Measurements from ENCODE around the gene SEPTIN11. TPM values are rescaled to one million over a fixed set of nuclear protein-coding genes. Genes with fewer than 3 reads are reported as not detected.
A peak's percentile ranks its signal among the peaks of the same experiment; 100 is the strongest.

SEPTIN11 gene
- total and polyA plus RNA-seq, 2 of the 4 experiments (the other 2 are of a cell fraction) = 267 to 573 TPM

DNA sequence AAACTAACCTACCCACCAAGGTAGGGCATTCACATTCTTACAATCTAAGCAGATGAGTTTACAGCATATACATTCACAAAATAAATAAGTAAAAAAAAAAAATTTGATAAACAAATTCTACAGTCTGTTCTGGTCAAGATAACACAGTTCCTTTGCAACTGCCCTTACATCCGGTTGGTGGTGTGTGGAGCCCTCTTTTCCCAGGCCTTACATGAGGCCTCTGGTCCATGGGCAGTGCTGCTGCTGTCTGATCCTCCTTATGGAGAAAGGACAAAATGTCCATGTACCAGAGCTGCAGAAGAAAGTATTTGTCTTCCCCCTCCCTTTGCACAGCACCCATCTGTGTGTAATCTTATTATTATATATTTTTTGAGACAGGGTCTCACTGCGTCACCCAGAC is 2.2 kb upstream of the SEPTIN11 start (continued):
- TF ChIP-seq MAZ (IDR thresholded peaks at IDR 0.05; ENCODE audit: borderline replicate concordance, low read depth, low read length) = no peak

DNA sequence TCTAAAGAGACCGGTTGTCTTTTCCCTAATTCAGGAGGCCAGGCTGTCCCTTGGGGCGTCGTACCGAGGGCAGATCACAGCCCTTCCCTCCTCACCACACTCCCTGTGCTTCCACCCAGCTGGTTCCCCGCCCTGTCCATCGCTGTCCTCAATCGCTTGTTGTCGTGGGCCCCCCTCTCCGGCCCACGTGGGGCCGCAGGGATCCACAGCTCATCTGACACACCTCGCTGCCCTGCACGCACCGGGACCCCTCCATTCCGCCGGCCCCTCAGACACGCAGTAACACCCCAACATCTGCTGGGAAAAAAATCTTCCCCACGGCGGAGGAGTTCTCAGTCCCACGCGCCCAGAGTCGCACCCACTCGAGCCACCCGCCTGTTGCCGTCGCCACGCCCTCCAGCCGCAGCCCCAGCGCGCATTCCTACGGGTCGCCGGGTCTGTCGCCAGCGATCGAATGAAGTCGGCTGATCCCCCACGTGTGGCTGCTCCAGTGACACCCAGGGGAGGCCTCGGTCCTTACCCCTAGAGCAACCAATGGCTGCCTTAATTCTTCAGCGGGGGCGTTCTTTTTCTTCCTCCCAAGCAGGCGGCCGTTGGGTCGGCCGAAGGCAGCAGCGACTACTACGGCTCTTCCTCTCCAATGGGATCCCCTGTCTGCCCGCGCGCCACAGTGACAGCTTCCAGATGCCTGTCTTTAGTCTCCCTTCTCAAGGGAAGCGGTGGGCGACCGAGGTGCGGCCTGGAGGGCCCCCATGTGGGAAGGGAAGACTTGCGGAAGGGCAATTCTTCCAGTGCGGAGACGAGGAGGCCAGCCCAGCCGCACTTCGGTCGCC is 893 bp upstream of the SEPTIN11 start:
- Histone ChIP-seq H4K91ac (ENCODE audit: insufficient read depth, low read depth, low read length) (peak overlapping the region; percentile 87), H3K9me1 (ENCODE audit: insufficient read depth, low read length) (peaks cover 3% of the 10 kb centered on the region), H2AK5ac (ENCODE audit: low read depth, low read length) (peak overlapping the region; percentile 89), H2BK5ac (ENCODE audit: low read depth, low read length, poor library complexity, severe bottlenecking) (peak overlapping the region; percentile 88), H2AFZ (replicated peaks; ENCODE audit: low read length, poor library complexity) (peak overlapping the region; percentile 90), H3K4me3 (ENCODE audit: insufficient read depth, low read depth, low read length) (peak overlapping the region; percentile 57), H2BK15ac (ENCODE audit: low read depth, low read length) (peak overlapping the region; percentile 53; the same call in 2 of the 3 replicates), H3K27me3 (ENCODE audit: control insufficient read depth, insufficient read depth, low read length) (no peaks in the 10 kb centered on the region), H3K4ac (ENCODE audit: low read depth, low read length) (peak overlapping the region; percentile 93), H3K4me2 (ENCODE audit: low read depth, low read length) (peak overlapping the region; percentile 92), H2BK120ac (ENCODE audit: low read depth, low read length) (peak overlapping the region; percentile 65), H4K20me1 (ENCODE audit: insufficient read depth, low read length) (peaks cover 37% of the 10 kb centered on the region), H3K9ac (ENCODE audit: low read depth, low read length) (peak overlapping the region; percentile 79), H3K79me1 (ENCODE audit: low read depth in 1 of 2, low read length in 2 of 2) (peaks cover 5 to 46% of the 10 kb centered on the region in 2 experiments; a peak in 3 of 4 replicates), H3K23ac (ENCODE audit: low read depth, low read length) (peak overlapping the region; percentile 89), H3K27ac (ENCODE audit: insufficient read depth, low read length) (peak overlapping the region; percentile 89), H3K18ac (ENCODE audit: low read depth, low read length) (peak overlapping the region; percentile 55), H4K5ac (ENCODE audit: low read depth, low read length) (peak overlapping the region; percentile 27), H3K56ac (ENCODE audit: extremely low read depth, insufficient read depth, low read length) (peak overlapping the region; percentile 64), H3K4me1 (ENCODE audit: control insufficient read depth, insufficient read depth, low read length) (peaks cover 4% of the 10 kb centered on the region), H3K36me3 (ENCODE audit: control insufficient read depth, insufficient read depth, low read length) (no peaks in the 10 kb centered on the region; the same call in 1 of the 2 replicates), H2AK9ac (replicated peaks; ENCODE audit: low read depth, low read length, poor library complexity) (peak overlapping the region; percentile 98), H3K9me3 (ENCODE audit: control insufficient read depth, insufficient read depth, low read length) (no peaks in the 10 kb centered on the region), H2BK20ac (ENCODE audit: low read depth, low read length) (peak overlapping the region; percentile 57; the same call in 1 of the 2 replicates), H3K14ac (replicated peaks; ENCODE audit: low read depth, low read length) (peak overlapping the region; percentile 79), H4K8ac (ENCODE audit: low read depth in 2 of 2, low read length in 2 of 2) (peak overlapping the region; percentile 30 to 84; a peak in 2 of 4 replicates)
- 0% methylated on average over 36 of the region's 60 CpGs; no CpG with 5 or more reads in 1 of the 2 experiments for WGBS, 2 experiments (ENCODE audit: extremely low coverage in 2 of 2, insufficient read length in 1 of 2)
- intact Hi-C loops (cut with micrococcal nuclease) (loop anchor here (1.0 to 10.0 kb wide), 5 partner anchors 166 to 437 kb away; no protein-coding TSS in a partner anchor), dilution Hi-C loops (cut with HindIII; ENCODE audit: low sequenced_read_pairs, unreplicated experiment) (no loop called here), in situ Hi-C loops (cut with MboI; ENCODE audit: low sequenced_read_pairs) (loop anchor here (10.0 kb wide), 2 partner anchors 164 to 434 kb away; no protein-coding TSS in a partner anchor)
- peak; percentile 40 for ATAC-seq (ENCODE audit: low read depth)
- peak; percentile 76 for DNase-seq
- BruUV-seq (replicated peaks) = no TSS peak
- ChIA-PET POLR2A (ENCODE audit: unreplicated experiment) (interaction anchor here (0.6 to 1.5 kb wide), 5 partner anchors 29 to 184 kb away, joined by 3 to 4 read pairs (median 4); no protein-coding TSS in a partner anchor), CTCF (interaction anchor here (0.7 to 0.9 kb wide), 2 partner anchors 48 to 91 kb away, joined by 3 read pairs; no protein-coding TSS in a partner anchor)
- TF ChIP-seq RFX5 (IDR thresholded peaks at IDR 0.05; ENCODE audit: low read depth, low read length) (no peak), MXI1 (IDR thresholded peaks at IDR 0.05; ENCODE audit: borderline replicate concordance, low read depth, low read length) (peak; percentile 9; the same call in 1 of the 2 replicates), SMC3 (IDR thresholded peaks at IDR 0.05; ENCODE audit: low read depth, low read length) (no peak), POLR2A (IDR thresholded peaks at IDR 0.05; ENCODE audit: low read depth, low read length) (no peak), RCOR1 (IDR thresholded peaks at IDR 0.05; ENCODE audit: insufficient replicate concordance, low read length) (no peak), CHD1 (IDR thresholded peaks at IDR 0.05; ENCODE audit: low read depth, low read length) (no peak), BHLHE40 (IDR thresholded peaks at IDR 0.05; ENCODE audit: low read depth, low read length) (peak; percentile 30), CEBPB (IDR thresholded peaks at IDR 0.05; ENCODE audit: low read depth, low read length) (no peak), FOS (IDR thresholded peaks at IDR 0.05; ENCODE audit: low read depth, low read length) (no peak), MAFK (IDR thresholded peaks at IDR 0.05; ENCODE audit: low read depth, low read length) (no peak)
- TF ChIP-seq, protein P1, sequence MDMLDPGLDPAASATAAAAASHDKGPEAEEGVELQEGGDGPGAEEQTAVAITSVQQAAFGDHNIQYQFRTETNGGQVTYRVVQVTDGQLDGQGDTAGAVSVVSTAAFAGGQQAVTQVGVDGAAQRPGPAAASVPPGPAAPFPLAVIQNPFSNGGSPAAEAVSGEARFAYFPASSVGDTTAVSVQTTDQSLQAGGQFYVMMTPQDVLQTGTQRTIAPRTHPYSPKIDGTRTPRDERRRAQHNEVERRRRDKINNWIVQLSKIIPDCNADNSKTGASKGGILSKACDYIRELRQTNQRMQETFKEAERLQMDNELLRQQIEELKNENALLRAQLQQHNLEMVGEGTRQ (IDR thresholded peaks at IDR 0.05; ENCODE audit: low read depth, low read length) = peak; percentile 48
- TF ChIP-seq, protein P2, sequence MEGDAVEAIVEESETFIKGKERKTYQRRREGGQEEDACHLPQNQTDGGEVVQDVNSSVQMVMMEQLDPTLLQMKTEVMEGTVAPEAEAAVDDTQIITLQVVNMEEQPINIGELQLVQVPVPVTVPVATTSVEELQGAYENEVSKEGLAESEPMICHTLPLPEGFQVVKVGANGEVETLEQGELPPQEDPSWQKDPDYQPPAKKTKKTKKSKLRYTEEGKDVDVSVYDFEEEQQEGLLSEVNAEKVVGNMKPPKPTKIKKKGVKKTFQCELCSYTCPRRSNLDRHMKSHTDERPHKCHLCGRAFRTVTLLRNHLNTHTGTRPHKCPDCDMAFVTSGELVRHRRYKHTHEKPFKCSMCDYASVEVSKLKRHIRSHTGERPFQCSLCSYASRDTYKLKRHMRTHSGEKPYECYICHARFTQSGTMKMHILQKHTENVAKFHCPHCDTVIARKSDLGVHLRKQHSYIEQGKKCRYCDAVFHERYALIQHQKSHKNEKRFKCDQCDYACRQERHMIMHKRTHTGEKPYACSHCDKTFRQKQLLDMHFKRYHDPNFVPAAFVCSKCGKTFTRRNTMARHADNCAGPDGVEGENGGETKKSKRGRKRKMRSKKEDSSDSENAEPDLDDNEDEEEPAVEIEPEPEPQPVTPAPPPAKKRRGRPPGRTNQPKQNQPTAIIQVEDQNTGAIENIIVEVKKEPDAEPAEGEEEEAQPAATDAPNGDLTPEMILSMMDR (conservative IDR thresholded peaks at IDR 0.05; ENCODE audit: low read depth, low read length) = peak; percentile 25

Data from IMR-90 (cell line).